Erythroblast (primary cell): Measurements from ENCODE around the gene EDEM1.

Source experiments
- GATA1 ChIP-seq: IDR thresholded peaks from 2 replicates; pipeline ENCODE4 v1.6.1; 2011; ENCODE audit warnings: low read depth, mild to moderate bottlenecking, control low read depth, low read length, moderate library complexity
- POLR2A ChIP-seq: IDR thresholded peaks from 2 replicates; pipeline ENCODE4 v1.6.1; 2011; ENCODE audit warnings: mild to moderate bottlenecking, low read length

DNA sequence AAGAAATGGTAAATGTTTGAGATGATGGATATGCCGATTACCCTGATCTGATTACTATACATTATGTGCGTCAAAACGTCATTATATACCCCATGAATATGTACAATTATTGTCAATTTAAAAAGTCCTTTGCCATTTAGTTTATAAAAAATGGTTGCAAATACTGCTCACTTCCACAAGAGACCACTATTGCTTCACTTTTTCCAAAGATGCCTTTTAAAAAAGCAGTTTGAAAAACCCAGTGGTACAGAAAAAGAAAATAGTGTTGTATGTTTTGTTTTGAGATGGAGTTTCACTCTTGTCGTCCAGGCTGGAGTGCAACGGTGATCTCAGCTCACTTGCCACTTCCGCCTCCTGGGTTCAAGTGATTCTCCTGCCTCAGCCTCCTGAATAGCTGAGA is 39.3 kb downstream of the EDEM1 start:
- no peak for TF ChIP-seq POLR2A
- no peak for TF ChIP-seq GATA1
